ENCODE data around the gene FCN3.

The FCN3 gene

DNA sequence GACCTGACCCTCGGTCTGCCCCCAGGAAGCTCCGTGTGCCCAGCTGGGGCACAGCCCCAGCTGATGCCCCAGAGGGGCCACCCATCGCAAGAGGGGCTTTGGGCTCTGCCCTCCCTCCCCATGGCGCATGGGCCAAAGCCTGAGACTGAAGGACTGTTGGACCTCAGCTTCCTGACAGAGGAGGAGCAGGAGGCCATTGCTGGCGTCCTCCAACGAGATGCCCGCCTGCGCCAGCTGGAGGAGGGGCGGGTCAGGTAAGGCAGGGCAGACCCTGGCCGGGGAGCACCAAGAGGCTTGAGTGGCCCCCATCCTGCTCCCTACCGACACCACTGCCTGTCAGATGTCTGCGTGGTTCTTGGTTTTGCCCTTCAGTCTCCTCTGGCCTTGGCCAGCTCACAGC is 29.4 kb downstream of the FCN3 start:
- no peak for TF ChIP-seq JUND (IDR thresholded peaks at IDR 0.05; ENCODE audit: low read depth)
- DNase-seq (ENCODE audit: low read depth in 1 of 2, low spot score in 1 of 2) = no peak
- in situ Hi-C loops (cut with HindIII; ENCODE audit: low pct_unique_long_range_greater_than_20kb, low sequenced_read_pairs) = no loop called here

DNA sequence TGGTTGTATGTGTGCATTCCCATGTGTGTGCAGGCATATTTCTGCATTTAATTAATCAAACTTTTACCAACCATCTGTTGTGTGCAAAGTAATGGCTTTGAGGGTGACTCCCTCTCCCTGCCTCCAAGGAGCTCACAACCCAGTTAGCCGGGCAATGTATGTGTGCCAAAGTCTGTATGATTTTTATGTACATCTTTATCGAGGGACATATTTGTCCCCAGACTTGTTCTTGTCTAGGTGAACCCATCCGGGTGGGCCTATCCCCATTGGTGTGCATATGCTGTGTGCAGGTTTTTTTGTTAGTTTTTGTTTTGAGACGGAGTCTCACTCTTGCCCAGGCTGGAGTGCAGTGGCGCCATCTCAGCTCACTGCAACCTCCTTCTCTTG is 31.0 kb downstream of the FCN3 start:
- DNase-seq (ENCODE audit: low read depth in 1 of 2, low spot score in 1 of 2) = no peak
- in situ Hi-C loops (cut with HindIII; ENCODE audit: low pct_unique_long_range_greater_than_20kb, low sequenced_read_pairs) = no loop called here
- no peak for TF ChIP-seq JUND (IDR thresholded peaks at IDR 0.05; ENCODE audit: low read depth)

DNA sequence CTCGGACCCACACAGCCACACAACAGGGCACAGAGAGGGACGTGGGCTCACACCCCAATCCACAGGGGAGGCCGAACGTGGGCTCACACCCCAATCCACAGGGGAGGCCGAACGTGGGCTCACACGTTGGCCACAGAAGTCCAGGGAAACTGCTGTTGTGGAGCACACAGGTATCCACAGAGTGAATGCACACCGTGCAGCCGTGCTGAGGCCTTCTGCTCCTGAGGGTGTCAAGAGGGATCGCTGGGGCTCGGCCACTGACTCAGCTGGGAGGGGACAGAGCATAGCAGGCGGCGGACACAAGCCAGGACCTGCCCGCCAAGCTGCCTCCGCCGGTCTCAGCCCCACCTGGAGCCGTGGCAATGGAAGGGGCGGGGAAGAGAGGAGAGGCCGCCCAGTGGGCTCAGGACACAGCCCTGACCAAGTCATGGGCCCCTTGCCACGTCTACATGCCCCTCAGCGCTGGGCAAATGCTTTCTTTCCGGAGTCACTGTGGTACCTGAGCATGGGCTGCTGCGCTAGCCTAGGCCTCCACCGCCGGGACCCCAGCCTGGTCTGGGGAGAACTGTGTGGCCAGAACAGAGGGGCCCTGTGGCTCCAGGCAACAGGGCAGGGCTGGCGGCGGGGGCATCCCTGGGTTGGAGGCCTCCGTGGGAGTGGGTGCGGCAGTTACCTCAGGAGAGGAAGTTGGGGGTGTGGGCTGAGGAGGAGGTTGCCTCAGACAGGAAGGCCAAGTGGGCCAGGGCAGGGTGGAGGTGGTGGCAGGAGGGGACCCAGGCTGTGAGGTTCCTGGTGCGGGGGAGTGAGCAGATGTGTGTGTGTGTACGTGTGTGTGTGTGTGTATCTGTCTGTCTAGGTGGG is 31.6 kb downstream of the FCN3 start:
- TF ChIP-seq JUND (IDR thresholded peaks at IDR 0.05; ENCODE audit: low read depth) = no peak
- in situ Hi-C loops (cut with HindIII; ENCODE audit: low pct_unique_long_range_greater_than_20kb, low sequenced_read_pairs) = no loop called here
- DNase-seq (ENCODE audit: low read depth in 1 of 2, low spot score in 1 of 2) = peak; percentile 67 to 80

DNA sequence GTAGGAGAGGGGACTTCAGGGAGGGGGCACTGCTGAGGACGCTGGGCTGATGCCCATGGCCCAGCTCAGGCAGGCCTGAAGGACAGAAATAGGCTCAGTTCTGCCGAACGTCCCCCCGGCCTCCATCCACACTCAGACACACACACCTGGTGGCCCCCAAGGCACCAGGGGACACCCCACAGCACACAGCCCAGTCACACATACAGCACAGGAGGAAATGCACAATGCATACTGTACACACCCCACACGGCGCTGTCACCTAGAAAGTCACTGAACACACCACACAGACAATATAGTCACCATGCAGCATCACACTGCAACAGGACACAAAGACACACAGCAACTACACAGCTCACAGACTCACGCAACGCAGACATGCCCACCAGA is 32.2 kb downstream of the FCN3 start:
- no peak for DNase-seq (ENCODE audit: low read depth in 1 of 2, low spot score in 1 of 2)
- in situ Hi-C loops (cut with HindIII; ENCODE audit: low pct_unique_long_range_greater_than_20kb, low sequenced_read_pairs) = no loop called here

DNA sequence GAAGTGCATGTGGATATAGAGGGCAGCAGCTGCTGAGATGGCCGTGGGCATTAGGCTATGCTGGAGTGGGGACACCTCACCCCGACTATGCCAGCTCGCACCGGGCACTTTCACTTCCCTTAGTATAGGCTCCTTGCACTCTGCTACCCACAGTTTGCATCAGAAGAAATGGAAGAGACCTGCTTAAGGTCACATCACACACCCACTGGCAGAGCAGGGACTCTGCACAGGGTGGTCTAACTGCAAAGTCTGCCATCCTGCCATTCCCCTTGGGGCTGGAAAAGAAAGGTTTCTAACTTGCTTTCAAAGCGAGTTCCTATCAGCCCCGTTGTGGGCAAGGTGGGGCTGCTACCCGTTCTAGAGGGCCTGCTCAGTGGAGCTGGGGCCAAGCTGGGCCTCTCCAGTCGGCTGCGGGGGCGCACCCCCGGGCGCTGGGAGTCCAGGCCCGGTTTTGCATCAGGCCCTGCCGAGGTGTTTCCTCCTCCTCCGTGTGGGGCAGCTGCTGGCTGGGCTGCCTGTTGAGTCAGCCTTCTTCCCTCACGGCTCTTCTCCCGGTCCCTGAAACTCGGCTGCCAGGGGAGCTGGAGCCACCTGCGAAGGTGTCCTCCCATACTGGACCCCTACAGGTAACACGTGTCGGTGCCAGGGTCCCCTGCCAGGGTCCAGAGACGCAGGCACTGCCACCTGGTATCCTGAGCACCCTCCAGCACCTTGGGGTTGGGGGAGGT is 32.9 kb downstream of the FCN3 start, which contains the start of gene SYTL1:
TSS of gene SYTL1 (plus strand) at position 498 of the 728 bp plus-strand sequence. CDS start 3,313 bp downstream, outside the sequence.
- DNase-seq (ENCODE audit: low read depth in 1 of 2, low spot score in 1 of 2) = peak; percentile 77 to 81
- 0 out of 2 replicates have a peak, but pooled peaks have one; percentile 6 for TF ChIP-seq JUND (IDR thresholded peaks at IDR 0.05; ENCODE audit: low read depth)
- in situ Hi-C loops (cut with HindIII; ENCODE audit: low pct_unique_long_range_greater_than_20kb, low sequenced_read_pairs) = no loop called here

More for the DNA sequence above, 32.2 kb downstream of the FCN3 start:
- no peak for TF ChIP-seq JUND (IDR thresholded peaks at IDR 0.05; ENCODE audit: low read depth)

DNA sequence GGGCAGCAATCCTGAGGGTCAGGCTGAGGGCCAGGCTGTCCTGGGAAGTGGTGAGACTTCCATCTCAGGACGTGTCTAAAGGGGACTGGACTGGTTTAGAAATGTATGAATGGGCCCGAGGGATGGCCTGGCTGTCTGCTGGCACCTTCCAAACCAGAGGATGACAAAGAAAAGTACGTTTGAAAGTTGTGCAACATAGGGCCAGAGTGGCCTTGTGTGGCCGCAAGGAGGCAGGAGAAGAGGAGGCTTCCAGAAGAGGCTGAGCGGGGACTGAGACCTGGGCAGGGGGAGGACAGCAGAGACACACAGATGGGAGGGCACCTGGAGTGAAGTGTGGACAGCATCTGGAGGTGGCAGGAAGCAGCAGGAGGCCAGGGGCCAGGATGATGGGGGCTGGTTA is 35.4 kb downstream of the FCN3 start:
- in situ Hi-C loops (cut with HindIII; ENCODE audit: low pct_unique_long_range_greater_than_20kb, low sequenced_read_pairs) = no loop called here
- no peak for TF ChIP-seq JUND (IDR thresholded peaks at IDR 0.05; ENCODE audit: low read depth)
- DNase-seq (ENCODE audit: low read depth in 1 of 2, low spot score in 1 of 2) = no peak

DNA sequence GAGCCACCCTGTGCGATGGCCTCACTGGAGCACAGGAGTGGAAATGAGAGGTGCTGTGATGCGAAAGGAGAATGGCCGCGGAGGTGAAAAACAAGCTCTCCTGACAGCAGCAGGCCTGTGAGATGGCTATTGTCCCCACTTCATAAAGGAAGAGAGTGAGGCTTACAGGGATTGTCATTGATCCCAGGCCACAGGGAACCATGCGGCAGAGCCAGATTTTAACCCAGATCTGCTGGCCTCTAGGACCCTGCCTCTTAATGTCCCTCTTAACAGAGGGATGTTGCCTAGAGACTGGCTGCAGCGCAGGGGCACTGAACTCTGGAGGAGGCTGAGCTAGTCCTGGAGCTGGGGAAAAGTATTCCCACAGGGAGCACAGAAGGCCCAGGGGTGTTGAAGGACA is 35.9 kb downstream of the FCN3 start:
- DNase-seq (ENCODE audit: low read depth in 1 of 2, low spot score in 1 of 2) = no peak
- in situ Hi-C loops (cut with HindIII; ENCODE audit: low pct_unique_long_range_greater_than_20kb, low sequenced_read_pairs) = no loop called here
- TF ChIP-seq JUND (IDR thresholded peaks at IDR 0.05; ENCODE audit: low read depth) = no peak

DNA sequence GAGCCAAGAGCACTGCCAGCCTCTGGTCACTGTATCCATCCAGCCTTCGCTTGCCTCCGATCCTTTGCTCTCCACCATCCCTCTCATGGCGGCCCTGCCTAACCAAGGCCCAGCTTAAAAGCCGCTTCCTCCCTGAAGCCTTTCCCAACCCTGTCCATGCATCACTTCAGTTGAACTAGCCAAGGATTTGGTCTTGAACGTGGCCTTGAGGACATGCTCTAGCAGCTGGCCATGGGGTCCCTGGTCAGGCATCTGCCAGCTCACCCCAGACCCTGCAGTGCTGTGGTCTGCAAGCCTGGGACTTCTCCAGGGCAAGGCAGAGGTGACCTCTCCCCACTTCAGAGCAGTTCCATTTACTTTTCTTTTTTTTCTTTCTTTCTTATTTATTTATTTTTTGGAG is 37.9 kb downstream of the FCN3 start:
- DNase-seq (ENCODE audit: low read depth in 1 of 2, low spot score in 1 of 2) = no peak
- in situ Hi-C loops (cut with HindIII; ENCODE audit: low pct_unique_long_range_greater_than_20kb, low sequenced_read_pairs) = no loop called here
- no peak for TF ChIP-seq JUND (IDR thresholded peaks at IDR 0.05; ENCODE audit: low read depth)

DNA sequence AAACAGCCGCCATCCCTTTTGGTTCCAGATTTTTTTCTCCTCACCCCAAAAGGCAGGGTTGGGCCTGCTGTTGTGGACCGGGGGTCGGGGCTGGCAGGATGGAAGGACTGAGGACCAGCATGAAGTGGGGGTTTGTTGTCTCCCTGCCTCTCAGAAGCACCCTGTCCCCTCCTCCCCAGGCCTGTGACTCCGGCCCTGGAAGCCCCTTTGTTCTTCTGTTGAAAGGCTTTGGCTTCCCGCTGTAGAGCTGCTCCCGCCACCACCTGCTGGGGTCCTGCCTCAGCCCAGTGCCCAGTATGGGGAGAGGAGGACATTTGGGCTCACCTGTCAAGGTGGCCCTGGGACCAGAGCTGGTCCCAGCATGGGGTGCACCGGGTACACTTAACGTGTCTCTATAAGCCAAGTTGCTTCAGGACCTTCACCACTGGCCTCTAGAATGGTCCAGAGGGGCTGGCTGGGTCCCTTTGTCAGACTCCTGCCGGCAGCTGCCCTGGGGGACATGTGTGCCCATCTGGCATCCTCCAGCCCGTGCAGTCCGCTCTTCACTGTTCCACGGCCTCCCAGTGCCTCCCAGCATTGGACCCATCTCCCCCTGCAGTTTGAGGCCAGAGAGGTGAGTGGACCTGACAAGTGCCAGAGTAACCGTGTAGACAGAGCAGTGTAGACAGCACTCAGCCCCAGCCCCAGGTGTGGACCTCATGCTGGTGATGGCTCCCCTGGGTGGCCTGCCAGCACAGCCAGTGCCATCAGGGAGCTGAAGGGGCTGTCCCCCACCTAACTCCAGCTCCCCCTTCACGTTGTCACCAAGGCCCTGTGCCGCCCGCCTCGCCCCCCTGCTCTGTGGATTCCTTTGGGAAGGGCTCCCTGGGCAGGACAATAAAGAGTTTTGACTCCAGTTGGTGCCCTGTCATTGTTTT is 38.9 kb downstream of the FCN3 start:
- no peak for TF ChIP-seq JUND (IDR thresholded peaks at IDR 0.05; ENCODE audit: low read depth)
- in situ Hi-C loops (cut with HindIII; ENCODE audit: low pct_unique_long_range_greater_than_20kb, low sequenced_read_pairs) = no loop called here
- no peak for DNase-seq (ENCODE audit: low read depth in 1 of 2, low spot score in 1 of 2)

DNA sequence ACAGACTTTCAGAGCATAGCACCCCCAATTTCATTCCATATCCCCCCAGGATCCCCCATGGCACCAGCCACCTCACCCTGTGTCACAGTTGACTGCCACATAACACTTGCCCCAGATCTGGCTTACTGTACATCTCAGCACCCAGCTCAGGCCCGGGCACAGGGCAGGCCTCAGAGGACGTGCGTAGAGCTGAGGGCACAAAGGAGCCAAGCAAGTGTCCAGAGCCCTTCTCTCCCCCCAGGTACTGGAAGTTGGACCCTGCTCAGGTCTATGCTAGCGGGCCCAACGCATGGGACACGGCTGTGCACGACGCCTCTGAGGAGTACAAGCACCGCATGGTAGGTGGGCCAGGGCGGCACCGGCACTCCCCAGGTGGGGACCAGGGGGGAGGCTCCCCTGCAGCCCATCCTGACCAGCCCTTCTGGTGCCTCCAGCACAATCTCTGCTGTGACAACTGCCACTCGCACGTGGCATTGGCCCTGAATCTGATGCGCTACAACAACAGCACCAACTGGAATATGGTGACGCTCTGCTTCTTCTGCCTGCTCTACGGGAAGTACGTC is 40.8 kb downstream of the FCN3 start:
- no peak for DNase-seq (ENCODE audit: low read depth in 1 of 2, low spot score in 1 of 2)
- in situ Hi-C loops (cut with HindIII; ENCODE audit: low pct_unique_long_range_greater_than_20kb, low sequenced_read_pairs) = no loop called here
- no peak for TF ChIP-seq JUND (IDR thresholded peaks at IDR 0.05; ENCODE audit: low read depth)

DNA sequence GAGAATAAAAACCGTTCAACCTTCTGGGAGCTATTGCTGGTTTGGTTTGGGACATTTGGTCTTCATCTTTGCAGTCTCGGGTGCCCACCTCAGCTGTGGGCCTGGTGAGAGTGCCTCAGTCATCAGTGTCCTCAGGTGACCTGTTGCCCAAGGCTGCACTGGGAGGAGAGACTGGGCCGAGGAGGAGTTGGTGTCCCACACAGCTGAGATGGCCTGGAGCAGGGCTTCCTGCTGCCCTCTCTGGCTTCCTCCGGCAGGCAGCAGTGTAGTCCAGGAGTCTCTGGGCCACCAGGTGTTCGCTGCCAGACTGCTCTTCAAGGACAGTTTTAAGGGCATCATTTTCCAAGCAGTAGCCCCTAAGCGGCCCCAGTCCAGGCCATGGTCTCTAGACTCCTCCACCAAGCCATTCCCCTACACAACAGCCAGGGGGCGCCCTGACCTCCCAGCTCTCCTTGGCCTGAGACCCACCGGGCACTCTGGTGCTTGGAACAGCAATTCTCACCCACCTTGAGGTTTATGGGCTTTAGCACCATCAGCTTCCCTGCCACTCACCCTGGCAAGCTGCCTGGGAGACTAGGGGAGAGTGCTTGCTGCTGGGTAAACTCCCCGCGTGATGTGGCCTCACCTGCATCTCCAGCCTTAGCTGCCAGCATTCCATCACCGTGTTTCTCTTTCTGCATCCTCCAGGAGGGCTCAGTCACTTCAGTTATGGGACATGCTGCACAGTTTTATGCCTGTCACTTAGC is 41.9 kb downstream of the FCN3 start:
- in situ Hi-C loops (cut with HindIII; ENCODE audit: low pct_unique_long_range_greater_than_20kb, low sequenced_read_pairs) = no loop called here
- DNase-seq (ENCODE audit: low read depth in 1 of 2, low spot score in 1 of 2) = peak; percentile 40 to 45
- no peak for TF ChIP-seq JUND (IDR thresholded peaks at IDR 0.05; ENCODE audit: low read depth)
